Uterus (tissue), 2 donors: ENCODE results near the gene PCNX4.

Experiments
- CTCF ChIP-seq, 4 experiments: fragments of 200-600 bp in 2 of 4; fragments of 450-650 bp in 2 of 4; sonication (generic) in 2 of 4; IDR thresholded peaks; one replicate each; pipeline ENCODE4 v1.5.1; 2016 to 2019; ENCODE audit warnings: antibody characterized with exemption in 4 of 4, mild to moderate bottlenecking in 2 of 4, moderate library complexity in 1 of 4
- POLR2A ChIP-seq, 2 donors: fragments of 450-650 bp; IDR thresholded peaks; one replicate each; pipeline ENCODE4 v1.6.1; 2016; ENCODE audit warnings: antibody characterized with exemption in 2 of 2, mild to moderate bottlenecking in 1 of 2, moderate library complexity in 1 of 2

- TF ChIP-seq CTCF (IDR thresholded peaks at IDR 0.05) (no peak), POLR2A (IDR thresholded peaks at IDR 0.05) (no peak)
Observed at GRCh38 chr14:60116181-60116580, 24.5 kb downstream of the PCNX4 start.
